Transverse colon (tissue), 4 donors: Measurements from ENCODE around the gene MAGI2.

Source experiments
- CTCF ChIP-seq, 5 experiments: fragments of 200-600 bp in 3 of 5; fragments of 450-650 bp in 2 of 5; sonication (generic) in 3 of 5; IDR thresholded peaks; 1 replicate in 2 of 5; 2 replicates in 3 of 5; pipeline ENCODE4 v1.5.1; 2016 to 2017; ENCODE audit warnings: antibody characterized with exemption in 5 of 5, inconsistent platforms in 3 of 5, mild to moderate bottlenecking in 2 of 5, moderate library complexity in 1 of 5
- POLR2A ChIP-seq: fragments of 450-650 bp; IDR thresholded peaks from one replicate; pipeline ENCODE4 v1.6.1; 2016; ENCODE audit warnings: antibody characterized with exemption, mild to moderate bottlenecking, moderate library complexity
- POLR2AphosphoS5 ChIP-seq, 3 donors: sonication (generic); formaldehyde crosslinking; IDR thresholded peaks; one replicate each; pipeline ENCODE4 v1.6.1; 2016; ENCODE audit warnings: antibody characterized with exemption in 3 of 3

DNA sequence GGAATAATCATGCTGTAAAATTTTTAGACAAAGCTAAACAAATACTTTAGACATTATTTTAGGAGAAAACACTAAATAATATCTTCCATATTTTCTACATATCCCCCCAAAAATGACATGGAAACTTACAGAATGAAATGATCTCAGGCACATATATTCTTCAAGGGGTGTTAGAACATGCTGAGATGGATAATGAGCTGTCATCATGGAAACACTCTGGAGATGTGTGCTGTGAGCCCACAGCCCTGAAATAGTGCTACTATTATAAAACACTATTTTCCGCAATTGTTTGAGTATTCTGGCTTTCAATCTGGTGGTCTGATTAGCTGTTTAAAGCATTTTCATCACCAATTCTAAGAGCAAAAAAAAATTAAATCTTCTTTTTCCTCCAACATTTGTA is 1269.2 kb downstream of the MAGI2 start:
- no peak for TF ChIP-seq POLR2A
- no peak for TF ChIP-seq CTCF (IDR thresholded peaks at IDR 0.05)
- no peak for TF ChIP-seq POLR2AphosphoS5 (IDR thresholded peaks at IDR 0.05)
